GM18870 (cell line): ENCODE measurements around the gene STK33.

Experiments used
- ATAC-seq: cut with Tn5 transposase; IDR thresholded peaks from one replicate; pipeline ENCODE4 v1.9.1; 2021; ENCODE audit warnings: moderate library complexity; ENCODE audit not compliant: unreplicated experiment

Gene STK33

DNA sequence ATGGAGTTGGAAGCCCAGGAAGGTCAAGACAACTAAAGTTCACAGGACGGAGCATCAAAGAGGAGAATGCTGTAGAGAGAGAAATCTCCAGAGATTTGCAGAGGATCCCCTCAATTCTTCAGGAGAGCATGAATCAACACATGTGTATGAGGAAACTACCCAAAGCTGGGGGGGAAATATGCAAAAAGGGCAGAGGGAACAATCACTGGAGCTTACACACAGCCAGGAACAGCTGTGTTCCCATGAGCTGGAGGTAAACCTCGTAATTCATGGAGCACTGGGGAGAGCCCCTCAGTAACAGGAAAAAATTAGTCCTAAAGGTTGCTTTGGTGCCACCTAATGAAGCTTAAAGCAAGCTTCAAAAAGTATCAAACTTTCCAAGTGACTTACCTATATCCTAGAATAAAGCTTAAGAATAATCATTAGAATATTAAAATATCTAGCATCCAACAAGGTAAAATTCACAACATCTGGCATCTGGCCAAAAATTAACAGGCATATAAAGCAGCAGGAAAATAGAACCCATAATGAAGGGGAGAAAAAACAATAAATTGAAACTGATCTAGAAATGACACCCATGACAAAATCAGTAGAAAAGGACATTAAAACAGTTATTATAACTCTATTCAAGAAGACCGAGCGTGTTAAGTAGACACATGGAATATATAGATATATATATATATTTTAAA lies 134.2 kb downstream of the STK33 start:
- ATAC-seq, result no peak

DNA sequence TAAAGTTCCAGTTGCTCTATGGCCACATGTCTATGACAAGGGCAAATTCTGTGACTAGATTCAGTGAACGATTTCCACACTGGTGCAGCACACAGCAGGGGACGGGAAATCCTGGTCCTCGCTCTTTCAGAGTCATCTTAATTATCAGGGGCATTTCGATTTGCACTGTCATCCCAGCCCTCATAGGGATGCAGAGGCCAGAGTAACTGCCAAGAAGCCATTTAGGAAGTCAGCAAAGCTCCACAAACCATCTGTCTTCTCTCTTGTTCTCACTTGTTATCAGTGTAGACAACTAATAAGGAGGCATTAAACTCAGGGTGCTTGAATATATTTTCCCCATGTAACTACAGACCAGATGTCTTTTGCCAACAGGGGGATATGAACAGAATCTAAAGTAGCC lies 151.7 kb downstream of the STK33 start:
- no peak for ATAC-seq

DNA sequence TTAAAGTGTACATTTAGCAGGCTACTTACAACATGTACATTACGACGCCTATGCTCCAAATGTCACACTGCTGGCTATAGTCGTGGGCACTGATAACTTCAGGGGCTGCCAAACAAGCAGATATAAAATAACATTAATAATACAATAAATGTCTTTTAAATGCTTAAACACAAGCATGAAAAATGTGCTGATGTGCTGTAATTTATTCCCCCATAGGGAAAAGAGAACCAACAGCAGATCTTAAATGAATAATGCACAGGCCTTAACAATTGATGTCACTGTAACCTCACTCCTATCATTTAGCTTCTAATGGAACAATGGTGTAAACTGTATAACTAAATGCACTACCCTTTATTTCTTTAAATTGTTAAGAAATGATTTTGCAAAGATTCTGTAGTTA lies 153.4 kb downstream of the STK33 start:
- no peak for ATAC-seq

DNA sequence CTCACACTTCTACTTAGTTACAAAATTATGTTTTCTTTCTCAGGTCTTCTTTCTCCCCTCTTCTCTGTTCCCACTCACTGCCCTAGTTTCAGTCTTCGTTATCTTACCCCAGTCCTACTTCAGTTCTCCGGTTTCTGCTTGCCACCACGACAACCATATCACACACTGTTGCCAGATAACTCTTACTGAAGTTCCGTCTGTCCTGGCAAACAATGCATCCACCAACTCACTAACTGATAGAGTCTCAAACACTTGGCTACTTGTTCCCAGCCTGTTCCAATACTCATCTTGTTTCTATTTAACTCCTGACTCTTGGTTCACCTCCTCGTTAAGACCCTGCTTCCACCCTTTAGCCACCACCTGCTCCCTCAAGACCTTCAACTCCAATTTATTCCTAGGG lies 164.5 kb downstream of the STK33 start:
- no peak for ATAC-seq

DNA sequence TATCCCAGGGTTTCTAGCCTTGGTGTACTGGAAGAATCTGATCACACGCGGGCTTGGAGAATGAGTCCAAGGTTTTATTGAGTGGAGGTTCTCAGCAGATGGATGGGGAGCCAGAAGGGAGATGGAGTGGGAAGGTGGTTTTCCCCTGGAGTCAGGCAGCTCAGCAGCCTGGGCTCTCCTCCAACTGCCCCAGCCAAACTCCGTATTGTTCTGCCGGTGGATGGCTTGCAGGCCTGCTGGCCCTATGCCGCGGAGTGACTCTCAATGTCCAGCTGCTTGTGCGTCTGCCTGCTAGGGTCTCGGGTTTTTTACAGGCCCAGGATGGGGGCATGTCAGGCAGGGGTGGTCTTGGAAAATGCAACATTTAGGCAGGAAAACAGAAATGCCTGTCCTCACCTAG lies 168.0 kb downstream of the STK33 start:
- ATAC-seq, result no peak

DNA sequence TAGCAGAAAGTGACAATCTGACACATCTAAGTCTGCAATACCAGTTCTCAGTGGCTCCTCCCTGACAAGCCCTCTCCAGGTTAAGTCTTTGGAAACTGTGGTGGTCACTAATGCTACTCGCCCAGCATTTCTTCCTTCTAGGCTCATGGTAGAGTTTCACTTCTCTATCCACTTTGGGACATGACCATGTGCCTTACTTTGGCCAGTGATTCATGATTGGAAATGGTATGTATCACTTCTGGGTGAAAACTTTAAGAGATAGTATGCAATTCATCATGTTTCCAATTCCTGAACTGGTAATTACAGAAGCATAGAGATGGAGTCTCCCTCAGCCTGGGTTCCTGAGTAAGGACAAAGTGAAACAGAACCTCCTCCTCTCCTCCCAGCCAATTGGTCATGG lies 178.8 kb downstream of the STK33 start:
- no peak for ATAC-seq

DNA sequence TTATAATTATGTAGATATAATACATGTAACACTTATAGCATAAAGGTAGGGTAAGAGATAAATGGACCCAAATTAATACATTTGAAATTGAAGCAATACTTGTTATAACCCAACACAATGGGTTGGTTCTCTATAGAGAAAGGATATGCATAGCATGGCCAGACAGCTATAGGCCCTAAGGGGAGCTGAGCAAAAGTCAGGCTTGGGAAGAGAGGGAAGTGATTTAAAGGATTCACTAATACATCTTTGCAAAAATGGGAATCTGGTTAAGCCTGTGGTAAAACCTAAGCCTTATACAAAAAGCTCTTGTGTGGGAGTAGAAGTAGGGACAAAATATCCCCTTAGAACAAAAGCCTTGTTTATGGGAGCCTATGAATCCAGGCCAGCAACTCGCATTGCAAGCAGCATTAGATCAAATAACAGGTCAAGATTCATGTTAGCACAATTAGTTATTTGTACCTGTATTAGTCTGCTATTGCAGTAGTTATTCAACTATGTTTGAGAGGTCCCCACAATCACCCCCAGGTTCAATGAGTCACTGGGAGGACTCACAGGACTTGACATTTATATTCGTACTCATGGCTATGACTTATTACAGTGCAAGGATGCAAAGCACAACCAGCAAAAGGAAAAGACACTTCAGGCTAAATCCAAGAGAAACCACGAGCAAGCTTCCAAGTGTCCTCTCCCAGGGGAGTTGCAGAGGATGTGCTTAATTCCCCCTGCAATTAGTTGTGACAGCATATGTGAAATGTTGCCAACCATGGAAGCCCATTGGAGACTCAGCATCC lies 185.7 kb downstream of the STK33 start:
- no peak for ATAC-seq

DNA sequence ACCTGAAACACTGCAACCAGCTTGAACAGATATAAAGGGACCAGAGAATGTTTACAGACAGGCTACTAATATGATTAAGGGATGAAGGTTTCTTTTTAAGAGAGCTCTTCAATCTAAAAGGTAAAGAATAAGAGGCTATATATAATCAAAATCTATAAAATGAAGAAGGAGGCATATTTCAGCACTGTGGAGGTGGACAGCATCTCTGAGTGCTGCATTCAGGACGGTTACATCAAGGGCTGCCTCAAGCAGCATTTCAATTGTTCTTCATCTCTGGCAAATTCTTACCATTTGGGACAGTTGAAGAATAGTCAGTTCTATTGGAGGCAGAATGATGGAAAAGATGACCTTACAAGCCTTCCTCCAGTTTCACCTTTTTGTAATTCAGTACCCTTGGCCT lies 190.7 kb downstream of the STK33 start:
- no peak for ATAC-seq

DNA sequence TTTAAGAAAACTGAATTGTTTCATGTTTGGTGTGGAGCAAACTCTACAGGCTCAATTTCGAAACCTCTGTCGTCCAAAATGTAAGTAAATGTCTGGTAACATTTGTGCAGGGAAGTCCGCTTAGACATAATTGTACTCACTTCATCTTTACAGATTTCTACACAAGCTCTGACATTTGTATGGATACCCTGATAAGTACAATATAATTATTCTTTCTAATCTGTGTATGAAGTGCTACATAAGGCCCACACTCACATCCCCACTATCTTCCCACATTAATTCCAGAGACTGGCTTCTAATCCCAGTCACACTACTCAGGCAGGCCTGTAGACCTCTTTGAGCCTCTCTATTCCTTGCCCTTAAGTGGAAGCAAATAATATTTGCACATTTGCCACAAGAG lies 201.1 kb downstream of the STK33 start:
- ATAC-seq, result no peak

DNA sequence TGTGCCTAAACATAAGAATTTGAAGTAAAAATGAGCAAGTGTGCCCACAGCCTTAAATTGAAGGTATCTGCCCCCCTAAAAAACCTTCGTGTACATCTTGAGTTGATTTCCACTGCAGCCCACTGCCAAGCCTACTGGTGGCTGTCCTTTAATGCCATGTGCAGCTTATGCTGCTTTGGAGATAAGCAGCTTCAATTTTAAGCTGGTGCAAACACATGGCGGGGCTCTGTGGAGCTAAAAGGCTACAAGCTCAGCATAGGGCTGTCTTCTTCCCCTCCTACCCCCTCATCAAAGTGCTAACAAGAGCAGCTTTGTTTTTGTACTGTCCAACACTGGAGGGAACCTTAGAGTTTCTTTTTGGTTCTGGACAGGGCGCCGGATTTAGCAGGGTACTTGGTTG lies 201.9 kb downstream of the STK33 start:
- ATAC-seq, result no peak

DNA sequence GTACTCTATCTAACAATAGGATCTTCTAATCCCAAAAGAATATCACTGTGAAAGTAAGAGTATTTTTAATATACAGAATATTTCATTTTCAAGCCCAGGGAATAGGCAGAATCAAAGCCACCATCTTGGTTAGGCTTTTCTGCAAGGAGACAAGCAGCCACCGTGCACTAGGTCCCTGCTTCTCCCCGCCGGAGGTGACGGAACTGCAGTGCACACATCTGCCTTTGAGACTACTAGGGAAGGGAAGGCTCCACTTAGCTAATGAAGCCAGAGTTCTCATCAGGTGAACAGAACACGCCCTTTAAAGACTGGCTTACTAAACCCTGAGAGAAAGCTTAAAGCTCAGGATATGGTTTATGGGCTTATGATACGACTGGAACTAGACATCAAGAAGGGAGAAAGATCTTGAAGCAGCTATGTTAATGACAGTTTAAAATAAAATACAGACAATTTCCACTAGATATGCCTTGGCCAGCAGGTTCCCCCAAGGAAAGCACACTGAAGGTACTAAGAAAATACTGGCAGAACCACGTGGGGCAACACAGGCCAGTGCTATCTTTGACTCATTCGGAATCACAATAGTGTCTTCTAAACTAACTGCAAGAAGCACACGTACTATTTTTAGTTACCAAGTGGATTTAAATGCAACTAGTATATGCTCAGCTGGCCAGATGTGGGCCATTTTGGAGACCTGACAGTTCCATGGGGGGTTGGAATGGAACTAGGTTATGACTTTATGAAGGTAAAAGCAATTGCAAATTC lies 203.0 kb downstream of the STK33 start:
- ATAC-seq, result no peak

DNA sequence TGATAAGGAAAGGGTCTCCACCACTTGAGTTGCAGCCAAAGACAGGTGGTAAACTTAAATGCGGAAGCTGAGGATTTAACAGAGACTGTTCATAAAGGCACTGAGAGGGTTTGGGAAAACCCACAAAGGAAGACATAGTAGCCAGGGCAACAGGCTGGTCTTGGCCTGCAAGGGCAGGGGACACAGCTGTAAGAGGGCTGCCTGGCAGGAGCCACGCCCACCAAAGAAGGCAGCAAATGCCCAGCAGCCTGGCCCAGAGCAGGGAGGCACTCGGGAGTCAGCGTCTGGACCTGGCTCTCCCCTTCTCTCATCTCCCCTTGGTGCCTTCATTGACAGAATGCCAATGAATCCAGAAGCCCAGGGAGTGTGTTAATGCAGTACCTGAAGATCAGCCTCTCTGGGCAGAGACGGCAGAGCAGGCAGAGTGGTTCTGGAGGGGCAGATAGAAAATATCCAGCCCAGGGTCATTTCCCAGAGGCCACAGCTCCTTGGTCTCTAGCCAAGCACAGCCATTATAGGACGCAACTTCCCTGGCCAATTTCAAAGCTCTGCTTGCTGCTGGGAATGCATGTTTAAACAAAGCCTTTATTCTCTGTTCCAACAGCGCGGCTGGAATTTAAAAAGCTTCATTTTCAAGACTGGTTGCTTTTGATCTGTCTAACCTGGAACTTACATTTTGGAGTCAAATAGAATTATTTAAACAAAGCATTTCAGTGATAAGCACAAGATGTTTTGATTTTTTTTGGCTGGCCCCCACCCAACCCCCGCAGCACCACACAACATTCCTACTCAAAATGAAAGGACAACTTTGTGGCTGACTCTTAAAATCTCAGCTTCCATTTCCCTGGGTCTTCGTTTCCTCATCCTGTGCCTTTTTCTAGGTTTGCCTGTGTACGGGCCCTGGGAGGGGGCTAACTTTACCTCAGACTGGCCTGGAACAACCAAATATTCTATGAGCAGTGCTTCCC lies 204.7 kb downstream of the STK33 start:
- ATAC-seq, result no peak

DNA sequence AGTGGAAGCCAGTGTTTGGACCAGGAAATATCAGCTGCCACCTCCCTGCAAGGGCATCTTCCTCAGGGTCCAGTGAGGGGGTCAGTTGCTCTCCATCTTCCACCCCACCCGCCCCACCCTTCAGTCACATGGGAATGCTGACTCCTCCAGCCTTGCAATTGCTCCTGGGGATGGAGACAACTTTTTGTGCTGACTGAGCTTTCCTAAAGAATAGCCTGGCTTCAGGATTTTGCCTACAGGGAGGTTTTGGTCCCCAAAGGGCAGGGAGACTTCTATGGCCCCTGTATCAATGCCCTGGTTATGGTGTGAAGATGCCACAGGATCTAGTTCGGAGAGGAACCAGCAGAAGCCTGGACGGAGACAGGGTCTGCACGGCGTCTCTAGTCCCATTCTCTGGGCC lies 206.3 kb downstream of the STK33 start:
- ATAC-seq, result no peak

DNA sequence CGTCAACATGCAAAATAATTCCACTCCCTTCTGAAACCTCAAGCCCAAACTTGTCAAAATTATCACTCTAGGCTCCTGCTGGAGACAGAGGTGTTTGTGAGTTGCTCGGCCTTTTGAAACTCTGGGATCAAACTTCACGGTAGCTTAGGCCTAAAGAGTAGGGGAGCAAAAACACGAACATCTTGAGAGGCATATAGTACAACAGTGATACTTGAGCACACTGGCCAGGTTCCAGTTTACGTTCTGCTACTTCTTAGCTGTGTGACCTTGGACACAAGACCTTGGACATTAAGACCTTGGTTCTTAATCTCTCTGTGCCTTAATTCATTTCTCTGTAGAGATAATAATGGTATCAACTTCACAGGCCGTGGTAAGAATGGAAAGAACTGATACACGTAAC lies 206.9 kb downstream of the STK33 start:
- no peak for ATAC-seq

DNA sequence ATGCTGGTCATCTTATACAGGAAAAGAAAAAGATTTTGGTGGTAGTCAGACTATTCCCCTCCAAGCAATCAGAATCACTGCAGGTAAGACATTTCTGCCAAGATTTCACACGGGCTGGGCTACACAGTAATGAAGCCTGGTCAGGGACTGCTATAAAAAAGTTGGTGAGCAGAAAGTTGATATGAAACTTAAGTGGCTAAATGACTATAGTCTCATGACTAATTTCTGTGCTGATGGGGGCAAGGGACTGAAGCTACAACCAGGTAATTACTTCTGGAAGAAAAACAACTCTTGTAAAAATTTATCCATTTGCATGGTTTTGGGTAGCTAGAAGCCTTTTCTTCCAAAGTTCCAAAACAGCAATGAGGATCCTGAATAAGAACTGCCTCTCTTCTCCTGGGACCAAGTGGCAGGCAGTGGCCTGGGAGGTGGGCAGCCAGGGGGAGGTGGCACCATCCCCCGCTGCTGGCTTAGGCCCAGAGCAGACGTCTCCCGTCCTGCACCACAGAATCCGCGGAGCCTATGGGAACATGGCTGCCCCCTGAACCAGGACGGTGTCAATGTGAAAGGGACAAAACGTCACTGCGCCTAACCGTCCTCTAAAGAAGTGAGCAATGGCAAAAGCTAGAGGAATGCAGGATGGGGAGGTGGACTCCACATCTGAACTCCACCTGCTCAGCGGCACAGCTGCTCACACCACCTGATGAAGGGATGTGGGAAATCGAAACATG lies 207.7 kb downstream of the STK33 start:
- no peak for ATAC-seq

DNA sequence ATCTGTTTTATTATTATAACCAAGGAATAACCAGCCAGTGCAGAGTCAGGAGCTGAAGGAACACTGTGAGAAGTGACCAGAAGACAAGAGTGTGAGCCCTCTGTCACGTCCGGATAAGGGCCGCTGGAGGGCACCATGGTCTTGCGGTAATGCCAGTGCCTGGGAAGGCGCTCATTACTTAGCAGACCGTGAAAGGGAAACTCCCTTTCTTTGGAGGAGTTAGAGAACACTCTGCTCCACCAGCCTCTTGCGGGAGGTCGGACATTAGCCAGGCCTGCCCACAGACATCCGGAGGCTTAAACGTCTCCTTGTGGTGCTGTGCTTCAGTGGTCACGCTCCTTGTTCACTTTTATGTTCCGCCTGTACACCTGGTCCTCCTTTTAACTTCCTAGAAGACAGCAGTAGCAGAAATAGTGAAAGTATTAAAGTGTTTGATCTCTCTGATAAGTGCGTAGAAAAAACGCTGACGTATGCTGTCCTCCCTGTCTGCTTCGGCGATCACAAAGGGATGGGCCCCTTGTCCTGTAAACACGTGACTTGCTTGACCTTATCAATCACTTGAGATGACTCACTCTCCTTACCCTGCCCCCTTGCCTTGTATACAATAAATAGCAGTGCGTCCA lies 209.7 kb downstream of the STK33 start:
- ATAC-seq, result no peak

DNA sequence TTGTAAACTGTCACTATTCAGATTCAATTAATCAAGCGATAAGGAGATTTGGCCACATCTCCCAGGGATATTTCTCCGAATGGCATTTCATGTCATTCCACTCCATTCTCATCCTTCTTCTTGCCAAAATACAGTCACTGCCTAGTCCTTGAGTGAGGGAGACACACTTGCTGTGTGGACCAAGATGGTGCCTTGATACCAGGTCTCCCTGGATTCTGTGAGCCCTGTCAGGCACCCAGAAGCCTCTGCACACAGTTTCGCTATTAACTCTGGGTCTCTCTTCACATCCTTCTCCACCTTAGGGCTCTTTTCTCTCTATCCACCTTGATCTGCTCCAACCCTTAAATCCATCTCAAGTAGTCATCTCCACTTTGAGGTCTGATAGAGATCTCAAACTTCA lies 210.4 kb downstream of the STK33 start:
- ATAC-seq, result no peak

DNA sequence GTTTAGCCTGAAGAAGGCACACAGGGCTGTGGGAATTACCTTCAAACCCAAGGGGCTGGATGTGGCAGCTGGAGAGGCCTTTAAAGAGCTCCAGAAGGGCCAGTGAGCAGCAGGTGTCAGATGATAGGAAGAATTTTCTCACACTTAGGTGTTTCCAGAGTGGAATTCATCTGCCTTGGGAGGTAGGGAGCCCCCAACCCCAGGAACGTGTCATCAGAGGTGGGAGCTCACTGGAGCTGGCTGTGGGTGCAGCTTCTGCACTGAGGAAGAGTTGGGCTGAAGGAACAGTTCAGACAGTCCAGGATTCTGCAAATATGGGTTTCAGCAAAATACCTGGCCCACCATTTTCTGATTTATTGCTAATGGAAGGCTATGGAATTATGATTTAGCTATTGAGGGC lies 210.8 kb downstream of the STK33 start:
- ATAC-seq, result no peak

DNA sequence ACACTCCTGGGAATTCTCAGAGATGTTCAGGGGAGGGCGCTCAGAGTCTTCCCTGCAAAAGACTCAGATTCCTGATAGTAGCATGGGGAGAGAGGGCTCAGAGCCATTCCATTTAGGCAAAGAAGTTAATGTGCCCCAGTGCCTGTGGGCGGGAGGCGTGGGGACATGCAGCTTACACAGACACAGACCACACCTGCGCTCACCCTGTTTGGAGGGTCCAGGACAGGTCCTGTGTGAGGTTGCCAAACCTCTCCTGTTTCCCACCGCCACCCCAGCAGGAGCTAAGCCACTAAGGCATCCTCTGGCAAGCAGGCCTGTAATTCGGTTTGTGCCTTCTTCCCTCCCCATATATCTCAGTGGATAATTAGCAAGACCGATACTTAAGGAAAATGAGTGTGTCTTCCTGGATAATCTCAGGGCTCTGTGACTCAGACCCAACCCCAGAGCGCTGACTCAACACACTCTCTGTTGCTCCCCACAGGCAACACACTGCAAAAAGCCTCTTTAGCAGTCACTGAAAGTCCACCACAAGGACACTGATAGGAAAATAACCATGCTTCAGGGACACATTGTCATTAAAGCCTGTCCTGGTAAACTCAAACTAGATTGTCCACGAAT lies 211.5 kb downstream of the STK33 start:
- no peak for ATAC-seq
